Esophagus muscularis mucosa (tissue), 4 donors: ENCODE data around the gene KCNH3. TPM values are rescaled to one million over a fixed set of nuclear protein-coding genes. Genes with fewer than 3 reads are reported as not detected.

ENCODE experiments used
- DNase-seq: peaks from one replicate; pipeline ENCODE4 v3.0.0-alpha.2; 2017; ENCODE audit errors: extremely low spot score
- H3K27ac ChIP-seq, 4 donors: fragments of 200-600 bp; sonication (generic); replicated peaks in 1 of 4; 1 replicate in 3 of 4; 2 replicates in 1 of 4; pipeline ENCODE4 v1.5.1; 2016 to 2019; ENCODE audit warnings: mild to moderate bottlenecking in 1 of 4
- H3K27me3 ChIP-seq, 4 donors: fragments of 200-600 bp; sonication (generic); one replicate each; pipeline versions ENCODE4 v1.5.1 to v1.6.0; 2016 to 2019
- H3K36me3 ChIP-seq, 4 donors: fragments of 200-600 bp; sonication (generic); one replicate each; pipeline ENCODE4 v1.5.1; 2016 to 2019
- H3K4me1 ChIP-seq, 4 donors: fragments of 200-600 bp; sonication (generic); one replicate each; pipeline ENCODE4 v1.5.1; 2016 to 2019
- H3K4me3 ChIP-seq, 4 donors: fragments of 200-600 bp; sonication (generic); 1 replicate in 2 of 4; 2 replicates in 2 of 4; pipeline ENCODE4 v1.5.1; 2016 to 2019; ENCODE audit warnings: mild to moderate bottlenecking in 4 of 4, moderate library complexity in 1 of 4
- H3K9me3 ChIP-seq, 4 donors: fragments of 200-600 bp; sonication (generic); 1 replicate in 3 of 4; 2 replicates in 1 of 4; pipeline ENCODE4 v1.5.1; 2016 to 2019
- CTCF ChIP-seq, 3 experiments: fragments of 200-600 bp in 2 of 3; fragments of 450-650 bp in 1 of 3; sonication (generic) in 2 of 3; IDR thresholded peaks; one replicate each; pipeline ENCODE4 v1.5.1; 2017 to 2019; ENCODE audit warnings: antibody characterized with exemption in 3 of 3, mild to moderate bottlenecking in 2 of 3, moderate library complexity in 1 of 3
- EP300 ChIP-seq: sonication (generic); formaldehyde crosslinking; IDR thresholded peaks from one replicate; pipeline ENCODE4 v1.6.1; 2017; ENCODE audit warnings: antibody characterized with exemption
- POLR2A ChIP-seq: fragments of 450-650 bp; IDR thresholded peaks from one replicate; pipeline ENCODE4 v1.6.1; 2017; ENCODE audit warnings: antibody characterized with exemption, moderate library complexity, mild to moderate bottlenecking, low read depth
- POLR2AphosphoS5 ChIP-seq, 2 donors: sonication (generic); formaldehyde crosslinking; IDR thresholded peaks; one replicate each; pipeline ENCODE4 v1.6.1; 2017; ENCODE audit warnings: antibody characterized with exemption in 2 of 2
- WGBS: methylation state at CpG from one replicate; pipeline ENCODE4 v1.1.5; 2018; 5-methylcytosine and 5-hydroxymethylcytosine counted together
- intact Hi-C: fragments of 100-400 bp; cut with DNase I; formaldehyde crosslinking; loops from one replicate; pipeline ENCODE4 v1.15.1; 2023
- total RNA-seq, 4 donors: library from RNA; depleted of rRNA; stranded (reverse); fragments of >200 nt; gene quantifications; one replicate each; pipeline versions ENCODE4 v1.1.0 to v1.2.1, GENCODE V29; 2016

Gene KCNH3
- total RNA-seq, 4 donors from 2014 or later: 0.34 to 0.66 (median 0.65) TPM; not detected in 1

GRCh38 chr12:49543221-49543913 is 4.5 kb downstream of the KCNH3 start:
- Histone ChIP-seq H3K4me3 (no peak overlapping the region), H3K27ac (no peak overlapping the region), H3K27me3 (peaks cover 4 to 71% (median 17%) of the 10 kb centered on the region in 4 donors), H3K36me3 (no peaks in the 10 kb centered on the region), H3K9me3 (no peaks in the 10 kb centered on the region), H3K4me1 (peaks cover 5 to 19% (median 12%) of the 10 kb centered on the region in 4 donors)
- WGBS: 76% methylated on average over 16 of the region's 20 CpGs
- intact Hi-C loops: no loop called here
- DNase-seq: no peak
- no peak for TF ChIP-seq EP300
- no peak for TF ChIP-seq POLR2A
- TF ChIP-seq CTCF (IDR thresholded peaks at IDR 0.05): no peak
- TF ChIP-seq POLR2AphosphoS5 (IDR thresholded peaks at IDR 0.05): no peak

GRCh38 chr12:49543914-49544815 is 5.3 kb downstream of the KCNH3 start:
- no peak for DNase-seq
- WGBS: 52% methylated on average over 20 of the region's 39 CpGs

GRCh38 chr12:49545815-49546214 is 7.0 kb downstream of the KCNH3 start:
- TF ChIP-seq POLR2AphosphoS5 (IDR thresholded peaks at IDR 0.05) (no peak), CTCF (IDR thresholded peaks at IDR 0.05) (no peak), EP300 (no peak), POLR2A (no peak)
- WGBS: 90% methylated on average over 4 of the region's 4 CpGs
- Histone ChIP-seq H3K9me3 (no peaks in the 10 kb centered on the region), H3K4me3 (no peak overlapping the region), H3K27me3 (peaks cover 0 to 69% (median 5%) of the 10 kb centered on the region in 4 donors), H3K27ac (no peak overlapping the region), H3K4me1 (peaks cover 12 to 18% (median 14%) of the 10 kb centered on the region in 4 donors), H3K36me3 (no peaks in the 10 kb centered on the region)
- DNase-seq: no peak
- intact Hi-C loops: no loop called here

More at GRCh38 chr12:49543914-49544815, 5.3 kb downstream of the KCNH3 start:
- no peak overlapping the region for H3K27ac ChIP-seq
- intact Hi-C loops: no loop called here
- no peaks in the 10 kb centered on the region for H3K9me3 ChIP-seq
- H3K36me3 ChIP-seq: no peaks in the 10 kb centered on the region
- TF ChIP-seq POLR2AphosphoS5 (IDR thresholded peaks at IDR 0.05): no peak
- no peak for TF ChIP-seq EP300
- TF ChIP-seq CTCF (IDR thresholded peaks at IDR 0.05): no peak
- TF ChIP-seq POLR2A: no peak
- peaks cover 9 to 19% (median 14%) of the 10 kb centered on the region in 4 donors for H3K4me1 ChIP-seq
- H3K4me3 ChIP-seq: no peak overlapping the region
- peaks cover 0 to 71% (median 14%) of the 10 kb centered on the region in 4 donors for H3K27me3 ChIP-seq

- Histone ChIP-seq H3K9me3 (no peaks in the 10 kb centered on the region), H3K4me1 (peaks cover 12 to 18% (median 14%) of the 10 kb centered on the region in 4 donors), H3K36me3 (no peaks in the 10 kb centered on the region), H3K27ac (no peak overlapping the region), H3K27me3 (peaks cover 0 to 69% (median 5%) of the 10 kb centered on the region in 4 donors), H3K4me3 (no peak overlapping the region)
- 80% methylated on average over 3 of the region's 3 CpGs for WGBS
- no peak for TF ChIP-seq POLR2A
- no peak for TF ChIP-seq CTCF (IDR thresholded peaks at IDR 0.05)
- no peak for TF ChIP-seq POLR2AphosphoS5 (IDR thresholded peaks at IDR 0.05)
- no peak for TF ChIP-seq EP300
- no peak for DNase-seq
- intact Hi-C loops: no loop called here
Measured at GRCh38 chr12:49546481-49546880, 7.7 kb downstream of the KCNH3 start.
